ENCODE measurements around the gene VPS29.
"Not testable (repeated sequence)": the region's sequence is repeated elsewhere in the genome, so short reads cannot be mapped to it uniquely, and the experiment has no call there.

GRCh38 chr12:110545259-110545658 is 43.3 kb upstream of the VPS29 start:
- not testable (repeated sequence) for TF ChIP-seq EZH2 (IDR thresholded peaks at IDR 0.05; ENCODE audit: insufficient read depth, poor library complexity, severe bottlenecking); EZH2phosphoT487 (IDR thresholded peaks at IDR 0.05; ENCODE audit: insufficient read depth, low read depth)
